ENCODE measurements around the gene CYB5D1. TPM values are rescaled to one million over a fixed set of nuclear protein-coding genes. Genes with fewer than 3 reads are reported as not detected.

Gene CYB5D1
- total RNA-seq, 1 experiment from 2014 or later = 18.7 TPM

DNA sequence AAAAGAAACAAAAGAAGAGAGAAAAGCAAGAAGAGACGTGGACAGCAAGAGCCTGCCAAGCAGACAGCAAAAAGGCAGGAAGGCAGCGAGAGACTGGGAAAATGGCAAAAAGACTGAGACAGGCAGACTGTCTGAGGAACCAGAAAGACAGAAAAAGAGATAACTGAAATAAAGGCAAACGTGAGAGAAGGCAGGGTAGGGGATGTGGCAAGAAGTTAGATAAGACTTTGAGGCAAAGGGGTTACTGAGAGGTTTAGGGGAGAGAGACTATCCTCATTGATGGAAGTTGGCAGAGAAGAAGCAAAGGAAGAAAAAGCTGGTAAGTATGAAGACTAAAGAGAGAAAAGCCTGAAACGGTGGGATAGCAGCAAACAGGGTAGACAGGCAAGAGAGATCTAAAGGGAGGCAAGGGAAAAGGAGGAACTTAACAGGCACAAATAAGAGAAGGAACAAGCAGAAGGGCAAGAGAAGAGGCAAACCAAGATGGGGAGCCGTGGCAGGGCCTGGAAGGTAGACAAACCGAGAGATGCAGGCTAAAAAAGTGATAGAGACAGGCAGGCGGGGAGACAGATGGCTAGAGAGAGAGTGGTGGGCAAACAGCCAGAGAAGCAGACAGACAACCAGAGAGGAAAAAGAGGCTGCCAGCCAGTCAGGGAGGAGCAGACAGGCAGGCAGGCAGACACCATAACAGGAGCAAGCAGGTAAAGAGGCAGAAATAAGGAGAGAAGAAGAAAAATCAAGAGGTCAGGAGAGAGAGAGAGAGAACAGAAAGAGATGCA, 23.7 kb downstream of the CYB5D1 start:
- DNase-seq (ENCODE audit: low spot score) = no peak
- BruUV-seq (replicated peaks) = no TSS peak
- POLR2A ChIA-PET (ENCODE audit: low non-redundant PET) = no interaction called here
- no peak for TF ChIP-seq EZH2 (IDR thresholded peaks at IDR 0.05; ENCODE audit: borderline replicate concordance, low read depth, low read length, poor library complexity, severe bottlenecking)
- TF ChIP-seq, protein P1, sequence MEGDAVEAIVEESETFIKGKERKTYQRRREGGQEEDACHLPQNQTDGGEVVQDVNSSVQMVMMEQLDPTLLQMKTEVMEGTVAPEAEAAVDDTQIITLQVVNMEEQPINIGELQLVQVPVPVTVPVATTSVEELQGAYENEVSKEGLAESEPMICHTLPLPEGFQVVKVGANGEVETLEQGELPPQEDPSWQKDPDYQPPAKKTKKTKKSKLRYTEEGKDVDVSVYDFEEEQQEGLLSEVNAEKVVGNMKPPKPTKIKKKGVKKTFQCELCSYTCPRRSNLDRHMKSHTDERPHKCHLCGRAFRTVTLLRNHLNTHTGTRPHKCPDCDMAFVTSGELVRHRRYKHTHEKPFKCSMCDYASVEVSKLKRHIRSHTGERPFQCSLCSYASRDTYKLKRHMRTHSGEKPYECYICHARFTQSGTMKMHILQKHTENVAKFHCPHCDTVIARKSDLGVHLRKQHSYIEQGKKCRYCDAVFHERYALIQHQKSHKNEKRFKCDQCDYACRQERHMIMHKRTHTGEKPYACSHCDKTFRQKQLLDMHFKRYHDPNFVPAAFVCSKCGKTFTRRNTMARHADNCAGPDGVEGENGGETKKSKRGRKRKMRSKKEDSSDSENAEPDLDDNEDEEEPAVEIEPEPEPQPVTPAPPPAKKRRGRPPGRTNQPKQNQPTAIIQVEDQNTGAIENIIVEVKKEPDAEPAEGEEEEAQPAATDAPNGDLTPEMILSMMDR (conservative IDR thresholded peaks at IDR 0.05; ENCODE audit: low read depth, low read length) = no peak
- CTCF ChIA-PET = no interaction called here
- H3K27ac ChIP-seq (ENCODE audit: low read depth, low read length, poor library complexity, severe bottlenecking) = peak overlapping the region; percentile 22
- no peaks in the 10 kb centered on the region for H3K9me3 ChIP-seq (ENCODE audit: low read depth, low read length, poor library complexity, severe bottlenecking)
- H3K36me3 ChIP-seq (ENCODE audit: insufficient read depth, low read length, poor library complexity, severe bottlenecking) = peaks cover 10% of the 10 kb centered on the region
- no peak overlapping the region for H3K4me3 ChIP-seq (ENCODE audit: low read depth, low read length, poor library complexity, severe bottlenecking)
- H3K4me1 ChIP-seq (ENCODE audit: insufficient read depth, low read length, poor library complexity, severe bottlenecking) = peaks cover 25% of the 10 kb centered on the region
- no peaks in the 10 kb centered on the region for H3K27me3 ChIP-seq (replicated peaks; ENCODE audit: insufficient read depth, low read depth, low read length, poor library complexity)
- intact Hi-C loops (cut with micrococcal nuclease; ENCODE audit: unreplicated experiment) = no loop called here

DNA sequence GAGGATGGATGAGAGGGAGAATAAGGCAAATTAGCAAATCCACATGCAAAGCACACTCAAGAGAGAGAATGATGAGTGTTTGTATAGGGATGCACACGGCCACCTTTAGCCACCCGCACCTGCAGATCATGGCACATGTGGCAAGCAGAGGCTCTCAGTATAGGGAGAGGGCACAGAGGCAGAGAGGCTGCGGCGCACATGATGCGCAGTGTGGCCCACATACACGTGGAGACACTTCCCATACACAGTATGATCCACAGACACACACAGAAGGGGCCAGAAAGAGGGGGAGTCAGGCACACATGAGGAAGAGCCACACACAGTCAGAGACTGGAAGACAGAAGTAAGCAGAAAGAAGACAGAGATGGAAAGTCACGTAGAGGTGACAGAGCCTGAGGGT, 24.3 kb downstream of the CYB5D1 start:
- TF ChIP-seq, protein P1 (conservative IDR thresholded peaks at IDR 0.05; ENCODE audit: low read depth, low read length) = no peak
- TF ChIP-seq EZH2 (IDR thresholded peaks at IDR 0.05; ENCODE audit: borderline replicate concordance, low read depth, low read length, poor library complexity, severe bottlenecking) = no peak

DNA sequence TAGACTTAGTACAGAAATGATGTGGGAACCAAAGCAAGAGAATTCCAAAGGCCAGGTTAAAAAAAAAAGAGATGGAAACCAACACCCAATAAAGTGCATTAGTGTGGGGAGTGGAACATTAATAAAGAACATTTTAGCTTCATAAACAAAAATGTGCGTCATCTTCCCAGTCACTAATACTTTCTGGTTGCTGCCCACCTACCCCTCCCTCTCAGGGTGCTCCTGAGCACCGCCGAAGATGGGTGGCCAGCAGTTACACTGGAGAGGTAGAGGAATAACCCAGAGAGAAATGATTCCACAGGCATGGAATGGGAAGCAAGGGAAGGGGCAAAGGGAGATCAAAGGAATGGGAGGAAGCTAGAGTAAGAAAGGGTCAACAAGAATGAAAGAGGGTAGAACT, 24.8 kb downstream of the CYB5D1 start:
- H3K27me3 ChIP-seq (replicated peaks; ENCODE audit: insufficient read depth, low read depth, low read length, poor library complexity) = no peaks in the 10 kb centered on the region
- no peak for DNase-seq (ENCODE audit: low spot score)
- BruUV-seq (replicated peaks) = no TSS peak
- intact Hi-C loops (cut with micrococcal nuclease; ENCODE audit: unreplicated experiment) = no loop called here
- H3K27ac ChIP-seq (ENCODE audit: low read depth, low read length, poor library complexity, severe bottlenecking) = peak overlapping the region; percentile 68
- POLR2A ChIA-PET (ENCODE audit: low non-redundant PET) = interaction anchor here (0.6 kb wide), 1 partner anchor 236 kb away, joined by 3 read pairs; no protein-coding TSS in a partner anchor
- H3K9me3 ChIP-seq (ENCODE audit: low read depth, low read length, poor library complexity, severe bottlenecking) = no peaks in the 10 kb centered on the region
- TF ChIP-seq EZH2 (IDR thresholded peaks at IDR 0.05; ENCODE audit: borderline replicate concordance, low read depth, low read length, poor library complexity, severe bottlenecking) = no peak
- TF ChIP-seq, protein P1 (conservative IDR thresholded peaks at IDR 0.05; ENCODE audit: low read depth, low read length) = no peak
- peaks cover 25% of the 10 kb centered on the region for H3K4me1 ChIP-seq (ENCODE audit: insufficient read depth, low read length, poor library complexity, severe bottlenecking)
- CTCF ChIA-PET = no interaction called here
- peaks cover 7% of the 10 kb centered on the region for H3K36me3 ChIP-seq (ENCODE audit: insufficient read depth, low read length, poor library complexity, severe bottlenecking)
- no peak overlapping the region for H3K4me3 ChIP-seq (ENCODE audit: low read depth, low read length, poor library complexity, severe bottlenecking)

More for the DNA sequence above, 24.3 kb downstream of the CYB5D1 start:
- Histone ChIP-seq H3K9me3 (ENCODE audit: low read depth, low read length, poor library complexity, severe bottlenecking) (no peaks in the 10 kb centered on the region), H3K27me3 (replicated peaks; ENCODE audit: insufficient read depth, low read depth, low read length, poor library complexity) (no peaks in the 10 kb centered on the region), H3K4me1 (ENCODE audit: insufficient read depth, low read length, poor library complexity, severe bottlenecking) (peaks cover 25% of the 10 kb centered on the region), H3K4me3 (ENCODE audit: low read depth, low read length, poor library complexity, severe bottlenecking) (no peak overlapping the region), H3K27ac (ENCODE audit: low read depth, low read length, poor library complexity, severe bottlenecking) (no peak overlapping the region), H3K36me3 (ENCODE audit: insufficient read depth, low read length, poor library complexity, severe bottlenecking) (peaks cover 10% of the 10 kb centered on the region)
- POLR2A ChIA-PET (ENCODE audit: low non-redundant PET) = no interaction called here
- no TSS peak for BruUV-seq (replicated peaks)
- intact Hi-C loops (cut with micrococcal nuclease; ENCODE audit: unreplicated experiment) = no loop called here
- no peak for DNase-seq (ENCODE audit: low spot score)
- CTCF ChIA-PET = no interaction called here
